GM12891 (cell line): ENCODE results near the gene OPTN.

ENCODE experiments used
- POLR2A ChIP-seq: IDR thresholded peaks from 2 replicates; pipeline ENCODE4 v1.6.1; 2011; ENCODE audit warnings: low read depth, low read length, control low read depth
- TAF1 ChIP-seq: IDR thresholded peaks from 2 replicates; pipeline ENCODE4 v1.6.1; 2011; ENCODE audit warnings: low read depth, low read length, control low read depth

- TF ChIP-seq TAF1 (no peak), POLR2A (no peak)
These were observed 9.7 kb upstream of the OPTN start for GRCh38 chr10:13090289-13090688.
